Caco-2 (cell line): Measurements from ENCODE around the gene DNAH8. TPM values are rescaled to one million over a fixed set of nuclear protein-coding genes. Genes with fewer than 3 reads are reported as not detected.

ENCODE experiments used
- BruUV-seq: library from RNA; stranded (reverse); fragments of 400-500 nt; replicated peaks from 2 replicates; lab custom pipeline; 2021; lab: Mats Ljungman, UMichigan
- CTCF ChIA-PET: fragments of 300-600 bp; sonication (Branson Sonifier 250); formaldehyde crosslinking; loops from one replicate; lab custom pipeline; 2022; ENCODE audit warnings: antibody characterized with exemption; lab: Charles Lee
- POLR2A ChIA-PET: fragments of 300-600 bp; sonication (Branson Sonifier 250); formaldehyde crosslinking; loops from one replicate; lab custom pipeline; 2022; ENCODE audit warnings: antibody characterized with exemption; lab: Charles Lee
- DNase-seq, 2 experiments: peaks; one replicate each; pipeline versions ENCODE4 v3.0.0 to v3.0.0-alpha.2; 2020 to 2022
- H3K27me3 ChIP-seq: replicated peaks from 2 replicates; pipeline ENCODE4 v1.6.0; 2011; ENCODE audit warnings: low read length; ENCODE audit not compliant: control insufficient read depth, insufficient read depth
- H3K36me3 ChIP-seq: 2 replicates; pipeline ENCODE4 v1.5.1; 2011; ENCODE audit warnings: low read length; ENCODE audit not compliant: control insufficient read depth, insufficient read depth
- H3K4me1 ChIP-seq: fragments of 250-450 bp; sonication (Bioruptor Pico); 2 replicates; pipeline ENCODE4 v1.5.1; 2020; ENCODE audit warnings: mild to moderate bottlenecking
- H3K4me3 ChIP-seq: 2 replicates; pipeline ENCODE4 v1.5.1; 2011; ENCODE audit warnings: low read depth, mild to moderate bottlenecking, control low read depth, low read length
- H3K9me3 ChIP-seq: fragments of 250-450 bp; sonication (Bioruptor Pico); 2 replicates; pipeline ENCODE4 v1.5.1; 2020; ENCODE audit warnings: mild to moderate bottlenecking, moderate library complexity
- H3K27ac Mint-ChIP-seq: one replicate; pipeline ENCODE4 v1.8.0; 2022; ENCODE audit warnings: mixed read lengths; ENCODE audit not compliant: unreplicated experiment
- H3K27me3 Mint-ChIP-seq: one replicate; pipeline ENCODE4 v1.8.0; 2022; ENCODE audit warnings: mixed read lengths; ENCODE audit not compliant: insufficient read depth, unreplicated experiment
- H3K36me3 Mint-ChIP-seq: one replicate; pipeline ENCODE4 v1.8.0; 2022; ENCODE audit warnings: mild to moderate bottlenecking, mixed read lengths; ENCODE audit not compliant: insufficient read depth, unreplicated experiment
- H3K4me1 Mint-ChIP-seq: one replicate; pipeline ENCODE4 v1.8.0; 2022; ENCODE audit warnings: low read depth, mixed read lengths; ENCODE audit not compliant: unreplicated experiment
- H3K4me3 Mint-ChIP-seq: one replicate; pipeline ENCODE4 v1.8.0; 2022; ENCODE audit warnings: mild to moderate bottlenecking, moderate library complexity, mixed read lengths; ENCODE audit not compliant: unreplicated experiment
- H3K9me3 Mint-ChIP-seq: one replicate; pipeline ENCODE4 v1.8.0; 2022; ENCODE audit warnings: mixed read lengths; ENCODE audit not compliant: unreplicated experiment
- intact Hi-C: fragments of 100-400 bp; cut with micrococcal nuclease; formaldehyde crosslinking; loops from one replicate; pipeline ENCODE4 v1.10.0; 2022; ENCODE audit not compliant: unreplicated experiment
- total RNA-seq: library from RNA; stranded (reverse); gene quantifications from 2 replicates; pipeline ENCODE4 v1.2.3, GENCODE V29; 2022
- TF ChIP-seq, protein P1 (sequence below), 2 experiments: fragments of 200-600 bp in 1 of 2; IDR thresholded peaks; 1 replicate in 1 of 2; 2 replicates in 1 of 2; pipeline versions ENCODE4 v1.5.1 to v1.8.0; 2011 to 2022; ENCODE audit warnings: antibody characterized with exemption in 1 of 2, control low read depth in 1 of 2, inconsistent platforms in 1 of 2, low read depth in 1 of 2, low read length in 1 of 2, mild to moderate bottlenecking in 1 of 2, moderate library complexity in 1 of 2; ENCODE audit not compliant: insufficient read depth in 1 of 2, severe bottlenecking in 1 of 2, unreplicated experiment in 1 of 2

Gene DNAH8
- total RNA-seq, 1 experiment from 2014 or later = not detected

DNA sequence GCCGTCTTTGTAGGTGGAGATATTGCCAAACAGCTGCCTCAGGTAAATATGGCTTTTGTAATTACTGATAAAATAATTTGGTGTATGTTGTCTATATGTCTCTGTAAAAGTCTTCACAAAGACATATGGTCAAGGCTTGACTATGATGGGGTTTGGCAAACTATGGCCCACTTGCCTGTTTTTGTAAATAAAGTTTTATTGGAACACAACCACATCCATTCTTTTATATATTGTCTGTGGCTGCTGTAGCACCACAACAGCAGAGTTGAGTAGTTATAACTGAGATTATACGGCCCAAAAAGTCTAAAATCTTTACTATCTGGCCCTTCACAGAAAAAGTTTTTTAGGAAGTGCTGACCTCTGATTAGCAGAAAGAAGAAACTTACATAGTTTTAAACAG lies 133.6 kb downstream of the DNAH8 start:
- Mint-ChIP-seq H3K27me3 (no peaks in the 10 kb centered on the region), H3K4me1 (no peaks in the 10 kb centered on the region), H3K27ac (no peak overlapping the region), H3K9me3 (no peaks in the 10 kb centered on the region), H3K36me3 (no peaks in the 10 kb centered on the region), H3K4me3 (no peak overlapping the region)
- BruUV-seq = no TSS peak
- H3K36me3 ChIP-seq = no peaks in the 10 kb centered on the region
- DNase-seq = no peak
- TF ChIP-seq, protein P1, sequence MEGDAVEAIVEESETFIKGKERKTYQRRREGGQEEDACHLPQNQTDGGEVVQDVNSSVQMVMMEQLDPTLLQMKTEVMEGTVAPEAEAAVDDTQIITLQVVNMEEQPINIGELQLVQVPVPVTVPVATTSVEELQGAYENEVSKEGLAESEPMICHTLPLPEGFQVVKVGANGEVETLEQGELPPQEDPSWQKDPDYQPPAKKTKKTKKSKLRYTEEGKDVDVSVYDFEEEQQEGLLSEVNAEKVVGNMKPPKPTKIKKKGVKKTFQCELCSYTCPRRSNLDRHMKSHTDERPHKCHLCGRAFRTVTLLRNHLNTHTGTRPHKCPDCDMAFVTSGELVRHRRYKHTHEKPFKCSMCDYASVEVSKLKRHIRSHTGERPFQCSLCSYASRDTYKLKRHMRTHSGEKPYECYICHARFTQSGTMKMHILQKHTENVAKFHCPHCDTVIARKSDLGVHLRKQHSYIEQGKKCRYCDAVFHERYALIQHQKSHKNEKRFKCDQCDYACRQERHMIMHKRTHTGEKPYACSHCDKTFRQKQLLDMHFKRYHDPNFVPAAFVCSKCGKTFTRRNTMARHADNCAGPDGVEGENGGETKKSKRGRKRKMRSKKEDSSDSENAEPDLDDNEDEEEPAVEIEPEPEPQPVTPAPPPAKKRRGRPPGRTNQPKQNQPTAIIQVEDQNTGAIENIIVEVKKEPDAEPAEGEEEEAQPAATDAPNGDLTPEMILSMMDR (IDR thresholded peaks at IDR 0.05; ENCODE audit: insufficient read depth in 1 of 2, low read depth in 1 of 2, low read length in 1 of 2, severe bottlenecking in 1 of 2, unreplicated experiment in 1 of 2) = no peak
- H3K9me3 ChIP-seq = no peaks in the 10 kb centered on the region
- H3K4me1 ChIP-seq = no peaks in the 10 kb centered on the region
- intact Hi-C loops = no loop called here
- no peak overlapping the region for H3K4me3 ChIP-seq
- ChIA-PET POLR2A (no interaction called here), CTCF (no interaction called here)
- H3K27me3 ChIP-seq = no peaks in the 10 kb centered on the region

DNA sequence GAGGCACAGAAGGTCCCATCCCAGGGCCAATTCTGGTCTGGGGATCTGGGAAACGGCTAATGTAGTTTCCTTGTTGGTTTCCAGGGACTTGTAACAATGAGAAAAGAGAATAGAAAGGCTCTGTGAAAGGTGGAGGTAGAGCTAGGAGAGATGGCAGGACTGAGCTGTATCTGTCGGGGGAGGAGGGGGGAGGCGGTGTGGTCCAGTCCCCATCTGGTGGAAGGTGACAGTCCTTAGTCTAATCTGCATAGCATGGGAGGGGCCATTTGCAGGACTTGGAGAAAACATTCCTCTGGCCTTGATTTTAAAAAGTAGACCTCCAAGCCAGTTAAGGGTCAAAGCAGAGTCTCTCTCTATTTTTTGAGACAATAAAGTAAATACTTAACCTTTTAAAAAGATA lies 137.1 kb downstream of the DNAH8 start:
- CTCF ChIA-PET = no interaction called here
- BruUV-seq = no TSS peak
- no peaks in the 10 kb centered on the region for H3K9me3 Mint-ChIP-seq
- no peaks in the 10 kb centered on the region for H3K27me3 ChIP-seq
- H3K27me3 Mint-ChIP-seq = no peaks in the 10 kb centered on the region
- no peak overlapping the region for H3K27ac Mint-ChIP-seq
- H3K4me3 Mint-ChIP-seq = no peak overlapping the region
- H3K9me3 ChIP-seq = no peaks in the 10 kb centered on the region
- TF ChIP-seq, protein P1 (IDR thresholded peaks at IDR 0.05; ENCODE audit: insufficient read depth in 1 of 2, low read depth in 1 of 2, low read length in 1 of 2, severe bottlenecking in 1 of 2, unreplicated experiment in 1 of 2) = no peak
- POLR2A ChIA-PET = no interaction called here
- H3K36me3 ChIP-seq = no peaks in the 10 kb centered on the region
- H3K4me3 ChIP-seq = no peak overlapping the region
- no peaks in the 10 kb centered on the region for H3K4me1 ChIP-seq
- no peaks in the 10 kb centered on the region for H3K36me3 Mint-ChIP-seq
- no peaks in the 10 kb centered on the region for H3K4me1 Mint-ChIP-seq
- no peak for DNase-seq
- intact Hi-C loops = no loop called here

DNA sequence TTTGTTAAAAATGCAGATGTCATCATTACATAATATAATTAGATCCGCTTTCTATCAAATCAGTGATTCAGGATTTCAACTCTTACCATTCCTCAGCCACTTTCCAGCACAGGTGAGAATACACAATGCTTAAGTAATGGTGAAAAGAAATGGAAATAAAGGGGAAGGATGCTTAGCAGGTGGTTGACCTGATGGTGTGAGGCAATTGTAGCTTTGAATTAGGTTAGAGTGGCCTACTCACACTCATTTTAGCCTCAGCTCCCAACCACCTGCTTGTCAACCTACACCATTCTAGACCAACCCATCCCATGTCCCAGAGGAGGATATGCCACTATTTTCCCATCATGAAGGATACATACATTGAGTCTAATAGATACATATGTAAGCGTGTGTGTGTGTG lies 138.1 kb downstream of the DNAH8 start:
- CTCF ChIA-PET = no interaction called here
- Histone ChIP-seq H3K36me3 (no peaks in the 10 kb centered on the region), H3K4me3 (no peak overlapping the region), H3K27me3 (no peaks in the 10 kb centered on the region), H3K4me1 (no peaks in the 10 kb centered on the region), H3K9me3 (no peaks in the 10 kb centered on the region)
- Mint-ChIP-seq H3K36me3 (no peaks in the 10 kb centered on the region), H3K4me3 (no peak overlapping the region), H3K27ac (no peak overlapping the region), H3K4me1 (no peaks in the 10 kb centered on the region), H3K27me3 (no peaks in the 10 kb centered on the region), H3K9me3 (no peaks in the 10 kb centered on the region)
- TF ChIP-seq, protein P1 (IDR thresholded peaks at IDR 0.05; ENCODE audit: insufficient read depth in 1 of 2, low read depth in 1 of 2, low read length in 1 of 2, severe bottlenecking in 1 of 2, unreplicated experiment in 1 of 2) = no peak
- DNase-seq = no peak
- BruUV-seq = no TSS peak
- POLR2A ChIA-PET = no interaction called here
- intact Hi-C loops = no loop called here
